ENCODE measurements around the gene BORCS6. TPM values are rescaled to one million over a fixed set of nuclear protein-coding genes. Genes with fewer than 3 reads are reported as not detected.

The BORCS6 gene
- polyA plus RNA-seq, 3 donors: 5.4 to 14.1 (median 13.9) TPM

DNA sequence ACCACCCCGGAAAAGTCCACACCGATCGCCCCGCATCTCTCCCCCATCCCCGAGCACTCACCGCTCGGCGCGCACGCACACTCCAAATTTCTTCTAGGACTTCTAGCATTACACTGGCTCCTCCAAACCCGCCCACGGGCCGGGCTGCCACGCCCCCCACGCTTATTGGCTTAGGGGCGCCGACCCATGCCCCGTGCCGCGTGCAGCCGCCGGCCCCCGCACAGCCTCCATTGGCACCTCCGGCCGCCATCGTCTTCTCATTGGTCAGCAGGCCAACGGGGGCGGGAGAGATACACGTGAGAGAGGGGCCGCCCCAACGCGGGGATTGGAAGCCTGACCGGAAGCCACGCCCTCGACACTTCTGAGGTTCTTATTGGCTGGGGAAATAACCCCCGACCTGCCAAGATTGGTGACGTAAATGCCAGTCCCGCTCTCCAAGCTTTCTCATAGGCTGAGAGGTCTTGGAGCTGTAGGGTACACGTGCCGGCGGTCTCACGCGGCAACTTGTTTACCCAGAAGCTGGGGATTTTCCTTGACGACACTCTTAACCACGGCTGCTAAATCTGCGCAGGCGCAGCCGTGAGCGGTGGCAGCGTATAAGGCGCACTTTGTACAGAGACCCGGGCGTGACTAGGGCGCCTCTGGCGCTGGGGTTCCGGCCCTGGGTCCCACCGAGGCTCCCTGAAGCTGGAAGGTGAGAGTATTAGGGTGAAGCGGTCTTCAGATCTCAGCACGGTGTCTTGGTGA is 33.6 kb downstream of the BORCS6 start:
- H3K4me3 ChIP-seq (replicated peaks in 1 of 3; ENCODE audit: low read depth in 2 of 3, low read length in 3 of 3): peak overlapping the region; percentile 65 to 100 (median 88)
- WGBS (ENCODE audit: insufficient coverage): under 1% methylated on average over 57 of the region's 59 CpGs
- H2AFZ ChIP-seq (ENCODE audit: insufficient read depth, low read depth, low read length, poor library complexity, severe bottlenecking): peak overlapping the region; percentile 21

DNA sequence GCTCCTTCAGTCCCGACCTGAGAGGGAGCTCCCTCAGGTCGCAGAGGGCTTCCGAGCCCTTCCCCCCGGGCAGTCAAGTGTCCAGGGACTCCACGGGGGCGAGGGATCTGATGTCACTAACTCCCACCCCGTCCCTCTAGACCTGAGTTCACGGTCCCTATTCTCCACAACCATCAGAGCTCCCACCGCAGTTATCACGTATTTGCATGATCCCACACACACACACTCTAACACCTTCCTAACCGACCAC is 34.1 kb downstream of the BORCS6 start:
- intact Hi-C loops (cut with micrococcal nuclease): loop anchor here (5.0 to 10.0 kb wide), 3 partner anchors 34 to 321 kb away; partner anchors contain the start of genes HES7 (in 1 of the 2) and KDM6B (in 1 of the 2)

More for the DNA sequence above, 33.6 kb downstream of the BORCS6 start:
- Histone ChIP-seq H3K4me2 (replicated peaks; ENCODE audit: extremely low read depth, low read length, poor library complexity, severe bottlenecking) (peak overlapping the region; percentile 97), H3K27ac (ENCODE audit: low read depth in 1 of 2, low read length in 2 of 2) (peak overlapping the region; percentile 89 to 99), H3K4me1 (ENCODE audit: control insufficient read depth in 1 of 2, insufficient read depth in 2 of 2, low read length in 2 of 2) (peaks cover 63 to 93% of the 10 kb centered on the region in 2 donors), H4K20me1 (ENCODE audit: insufficient read depth, low read length) (peaks cover 36% of the 10 kb centered on the region), H3K27me3 (ENCODE audit: control insufficient read depth in 2 of 2, insufficient read depth in 2 of 2, low read length in 2 of 2) (no peaks in the 10 kb centered on the region), H3K79me2 (ENCODE audit: insufficient read depth, low read length) (peaks cover 26% of the 10 kb centered on the region), H3K36me3 (replicated peaks in 1 of 2; ENCODE audit: control insufficient read depth in 1 of 2, insufficient read depth in 2 of 2, low read length in 2 of 2) (peaks cover 18 to 21% of the 10 kb centered on the region in 2 donors), H3K9me3 (replicated peaks in 1 of 2; ENCODE audit: control insufficient read depth in 1 of 2, insufficient read depth in 1 of 2, low read length in 2 of 2) (no peaks in the 10 kb centered on the region), H3K9ac (ENCODE audit: insufficient read depth, low read length, poor library complexity, severe bottlenecking) (peak overlapping the region; percentile 89)
- peak; percentile 100 for DNase-seq
- H3K27me3 Mint-ChIP-seq (ENCODE audit: low read depth in 3 of 3): peaks cover 0 to 5% (median 0%) of the 10 kb centered on the region in 3 donors
- intact Hi-C loops (cut with micrococcal nuclease): loop anchor here (5.0 to 10.0 kb wide), 3 partner anchors 34 to 322 kb away; partner anchors contain the start of genes HES7 (in 1 of the 2) and KDM6B (in 1 of the 2)
- H3K4me1 Mint-ChIP-seq: peaks cover 50% of the 10 kb centered on the region
- H3K27ac Mint-ChIP-seq: no peak overlapping the region
- H3K36me3 Mint-ChIP-seq: peaks cover 34 to 40% of the 10 kb centered on the region in 2 donors
- TF ChIP-seq, protein P1, sequence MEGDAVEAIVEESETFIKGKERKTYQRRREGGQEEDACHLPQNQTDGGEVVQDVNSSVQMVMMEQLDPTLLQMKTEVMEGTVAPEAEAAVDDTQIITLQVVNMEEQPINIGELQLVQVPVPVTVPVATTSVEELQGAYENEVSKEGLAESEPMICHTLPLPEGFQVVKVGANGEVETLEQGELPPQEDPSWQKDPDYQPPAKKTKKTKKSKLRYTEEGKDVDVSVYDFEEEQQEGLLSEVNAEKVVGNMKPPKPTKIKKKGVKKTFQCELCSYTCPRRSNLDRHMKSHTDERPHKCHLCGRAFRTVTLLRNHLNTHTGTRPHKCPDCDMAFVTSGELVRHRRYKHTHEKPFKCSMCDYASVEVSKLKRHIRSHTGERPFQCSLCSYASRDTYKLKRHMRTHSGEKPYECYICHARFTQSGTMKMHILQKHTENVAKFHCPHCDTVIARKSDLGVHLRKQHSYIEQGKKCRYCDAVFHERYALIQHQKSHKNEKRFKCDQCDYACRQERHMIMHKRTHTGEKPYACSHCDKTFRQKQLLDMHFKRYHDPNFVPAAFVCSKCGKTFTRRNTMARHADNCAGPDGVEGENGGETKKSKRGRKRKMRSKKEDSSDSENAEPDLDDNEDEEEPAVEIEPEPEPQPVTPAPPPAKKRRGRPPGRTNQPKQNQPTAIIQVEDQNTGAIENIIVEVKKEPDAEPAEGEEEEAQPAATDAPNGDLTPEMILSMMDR (IDR thresholded peaks at IDR 0.05): no peak
- peaks cover 0 to 4% (median 0%) of the 10 kb centered on the region in 7 donors for H3K9me3 Mint-ChIP-seq
- H3K4me3 Mint-ChIP-seq: no peak overlapping the region

More for the DNA sequence above, 34.1 kb downstream of the BORCS6 start:
- peaks cover 41% of the 10 kb centered on the region for H4K20me1 ChIP-seq (ENCODE audit: insufficient read depth, low read length)
- peaks cover 26% of the 10 kb centered on the region for H3K79me2 ChIP-seq (ENCODE audit: insufficient read depth, low read length)
- WGBS (ENCODE audit: insufficient coverage): 0% methylated on average over 11 of the region's 11 CpGs
- peak overlapping the region; percentile 89 for H3K9ac ChIP-seq (ENCODE audit: insufficient read depth, low read length, poor library complexity, severe bottlenecking)
- no peaks in the 10 kb centered on the region for H3K9me3 ChIP-seq (replicated peaks in 1 of 2; ENCODE audit: control insufficient read depth in 1 of 2, insufficient read depth in 1 of 2, low read length in 2 of 2)
- peaks cover 0 to 5% (median 0%) of the 10 kb centered on the region in 3 donors for H3K27me3 Mint-ChIP-seq (ENCODE audit: low read depth in 3 of 3)
- TF ChIP-seq, protein P1 (IDR thresholded peaks at IDR 0.05): no peak
- no peak overlapping the region for H2AFZ ChIP-seq (ENCODE audit: insufficient read depth, low read depth, low read length, poor library complexity, severe bottlenecking)
- H3K9me3 Mint-ChIP-seq: peaks cover 0 to 4% (median 0%) of the 10 kb centered on the region in 7 donors
- H3K27ac ChIP-seq (ENCODE audit: low read depth in 1 of 2, low read length in 2 of 2): peak overlapping the region; percentile 89 to 99
- H3K4me2 ChIP-seq (replicated peaks; ENCODE audit: extremely low read depth, low read length, poor library complexity, severe bottlenecking): peak overlapping the region; percentile 97
- H3K4me1 Mint-ChIP-seq: peaks cover 48% of the 10 kb centered on the region
- H3K36me3 Mint-ChIP-seq: peaks cover 29 to 35% of the 10 kb centered on the region in 2 donors
- peak overlapping the region; percentile 65 to 100 (median 88) for H3K4me3 ChIP-seq (replicated peaks in 1 of 3; ENCODE audit: low read depth in 2 of 3, low read length in 3 of 3)
- H3K27me3 ChIP-seq (ENCODE audit: control insufficient read depth in 2 of 2, insufficient read depth in 2 of 2, low read length in 2 of 2): no peaks in the 10 kb centered on the region
- H3K4me3 Mint-ChIP-seq: no peak overlapping the region
- DNase-seq: no peak
- peaks cover 59 to 93% of the 10 kb centered on the region in 2 donors for H3K4me1 ChIP-seq (ENCODE audit: control insufficient read depth in 1 of 2, insufficient read depth in 2 of 2, low read length in 2 of 2)
- H3K27ac Mint-ChIP-seq: no peak overlapping the region
- H3K36me3 ChIP-seq (replicated peaks in 1 of 2; ENCODE audit: control insufficient read depth in 1 of 2, insufficient read depth in 2 of 2, low read length in 2 of 2): peaks cover 13 to 16% of the 10 kb centered on the region in 2 donors
